HCT116 (cell line): ENCODE data around the gene EPC1. TPM values are rescaled to one million over a fixed set of nuclear protein-coding genes. Genes with fewer than 3 reads are reported as not detected.
"Not testable (repeated sequence)": the region's sequence is repeated elsewhere in the genome, so short reads cannot be mapped to it uniquely, and the experiment has no call there.

Source experiments
- ATAC-seq: fragments of 200-7000 bp; cut with Tn5 transposase; 2 replicates; pipeline ENCODE4 v1.9.1; 2020; ENCODE audit warnings: mild to moderate bottlenecking, moderate library complexity
- BruUV-seq: library from RNA; stranded (reverse); fragments of 400-500 nt; replicated peaks from 2 replicates; lab custom pipeline; 2021; lab: Mats Ljungman, UMichigan
- CTCF ChIA-PET: fragments of 300-600 bp; sonication (Branson Sonifier 250); formaldehyde crosslinking; loops from one replicate; lab custom pipeline; 2021; ENCODE audit warnings: antibody characterized with exemption; lab: Charles Lee
- POLR2A ChIA-PET: fragments of 300-600, 350-600 bp; sonication (Branson Sonifier 250); formaldehyde crosslinking; loops from one replicate; lab custom pipeline; 2021; ENCODE audit warnings: antibody characterized with exemption; lab: Charles Lee
- RAD21 ChIA-PET, 2 experiments: fragments of 300-600 bp; sonication (Branson Sonifier 250); formaldehyde crosslinking; loops; one replicate each; lab custom pipeline; 2023; ENCODE audit warnings: low total read pairs in 2 of 2; ENCODE audit not compliant: uncharacterized antibody in 2 of 2, unreplicated experiment in 2 of 2, low non-redundant PET in 1 of 2; lab: Charles Lee
- DNase-seq: peaks from one replicate; pipeline ENCODE4 v3.0.0-alpha.2; 2010; ENCODE audit warnings: low read depth, low spot score
- H2AFZ ChIP-seq: fragments of 200-600 bp; shearing (Covaris generic), sonication (generic); 2 replicates; pipeline ENCODE4 v1.6.1; 2017; ENCODE audit warnings: low read depth, mixed run types, mixed read lengths, antibody characterized with exemption, low read length; ENCODE audit not compliant: poor library complexity, severe bottlenecking
- H3K27ac ChIP-seq: 2 replicates; pipeline ENCODE4 v1.5.1; 2012; ENCODE audit warnings: low read depth, low read length
- H3K27me3 ChIP-seq: fragments of 200-600 bp; sonication (generic); 2 replicates; pipeline ENCODE4 v1.6.1; 2016; ENCODE audit warnings: mixed run types, low read length, mixed read lengths; ENCODE audit not compliant: insufficient read depth
- H3K36me3 ChIP-seq, 2 experiments: fragments of 200-500 bp in 1 of 2; fragments of 200-600 bp in 1 of 2; sonication (Bioruptor generic) in 1 of 2; sonication (generic) in 1 of 2; 2 replicates each; pipeline versions ENCODE4 v1.5.1 to v1.6.1; 2014 to 2016; ENCODE audit warnings: low read length in 2 of 2, inconsistent platforms in 1 of 2, mixed read lengths in 1 of 2, mixed run types in 1 of 2; ENCODE audit not compliant: insufficient read depth in 2 of 2, control insufficient read depth in 1 of 2
- H3K4me1 ChIP-seq, 2 experiments: fragments of 200-600 bp in 1 of 2; sonication (generic) in 1 of 2; 2 replicates each; pipeline versions ENCODE4 v1.5.1 to v1.6.1; 2012 to 2017; ENCODE audit warnings: low read length in 2 of 2, inconsistent platforms in 1 of 2, mild to moderate bottlenecking in 1 of 2, mixed read lengths in 1 of 2, mixed run types in 1 of 2, moderate library complexity in 1 of 2; ENCODE audit not compliant: insufficient read depth in 2 of 2, control insufficient read depth in 1 of 2
- H3K4me2 ChIP-seq: fragments of 200-600 bp; sonication (generic); 2 replicates; pipeline ENCODE4 v1.6.1; 2017; ENCODE audit warnings: mixed run types, low read length, mixed read lengths
- H3K4me3 ChIP-seq, 2 experiments: fragments of 200-600 bp in 1 of 2; sonication (generic) in 1 of 2; replicated peaks in 1 of 2; 2 replicates each; pipeline ENCODE4 v1.5.1; 2011 to 2016; ENCODE audit warnings: low read length in 2 of 2, control low read depth in 1 of 2, low read depth in 1 of 2, mild to moderate bottlenecking in 1 of 2, mixed read lengths in 1 of 2, mixed run types in 1 of 2
- H3K79me2 ChIP-seq: fragments of 200-600 bp; sonication (generic); 2 replicates; pipeline ENCODE4 v1.6.1; 2017; ENCODE audit warnings: mild to moderate bottlenecking, mixed run types, low read length, moderate library complexity, mixed read lengths; ENCODE audit not compliant: insufficient read depth
- H3K9ac ChIP-seq: fragments of 200-600 bp; sonication (generic); 2 replicates; pipeline ENCODE4 v1.6.1; 2016; ENCODE audit warnings: low read length, mixed read lengths
- H3K9me2 ChIP-seq: fragments of 200-600 bp; sonication (generic), shearing (Covaris generic); 2 replicates; pipeline ENCODE4 v1.6.1; 2017; ENCODE audit warnings: mixed run types, mild to moderate bottlenecking, moderate library complexity; ENCODE audit not compliant: insufficient read depth
- H3K9me3 ChIP-seq, 2 experiments: fragments of 200-500 bp in 1 of 2; fragments of 200-600 bp in 1 of 2; sonication (Bioruptor generic) in 1 of 2; sonication (generic) in 1 of 2; 2 replicates each; pipeline ENCODE4 v1.6.1; 2014 to 2017; ENCODE audit warnings: low read length in 2 of 2, mixed read lengths in 2 of 2, inconsistent platforms in 1 of 2, low read depth in 1 of 2, mild to moderate bottlenecking in 1 of 2, mixed run types in 1 of 2, moderate library complexity in 1 of 2; ENCODE audit not compliant: control insufficient read depth in 1 of 2, insufficient read depth in 1 of 2
- H4K20me1 ChIP-seq: fragments of 200-600 bp; sonication (generic), shearing (Covaris generic); 2 replicates; pipeline ENCODE4 v1.6.1; 2017; ENCODE audit warnings: mixed run types, mild to moderate bottlenecking, moderate library complexity; ENCODE audit not compliant: insufficient read depth
- EZH2phosphoT487 ChIP-seq: fragments of 200-600 bp; IDR thresholded peaks from 2 replicates; pipeline ENCODE4 v1.6.1; 2018; ENCODE audit warnings: antibody characterized with exemption, borderline replicate concordance
- POLR2AphosphoS5 ChIP-seq: IDR thresholded peaks from 2 replicates; pipeline ENCODE4 v1.6.1; 2011; ENCODE audit warnings: mild to moderate bottlenecking, low read depth, low read length, moderate library complexity
- intact Hi-C: fragments of 100-400 bp; cut with micrococcal nuclease; formaldehyde crosslinking; loops from 2 replicates; pipeline ENCODE4 v1.10.0; 2022
- total RNA-seq: library from RNA; stranded (reverse); gene quantifications from one replicate; pipeline ENCODE4 v1.2.1, GENCODE V29; 2021; ENCODE audit not compliant: unreplicated experiment

The EPC1 gene
- total RNA-seq, 1 experiment from 2014 or later: 20.1 TPM

- TF ChIP-seq POLR2AphosphoS5: peak; percentile 91
- TF ChIP-seq, all 23 proteins: peak for 8
Measured at GRCh38 chr10:32346551-32347362, at the start of gene EPC1 (continued).

DNA sequence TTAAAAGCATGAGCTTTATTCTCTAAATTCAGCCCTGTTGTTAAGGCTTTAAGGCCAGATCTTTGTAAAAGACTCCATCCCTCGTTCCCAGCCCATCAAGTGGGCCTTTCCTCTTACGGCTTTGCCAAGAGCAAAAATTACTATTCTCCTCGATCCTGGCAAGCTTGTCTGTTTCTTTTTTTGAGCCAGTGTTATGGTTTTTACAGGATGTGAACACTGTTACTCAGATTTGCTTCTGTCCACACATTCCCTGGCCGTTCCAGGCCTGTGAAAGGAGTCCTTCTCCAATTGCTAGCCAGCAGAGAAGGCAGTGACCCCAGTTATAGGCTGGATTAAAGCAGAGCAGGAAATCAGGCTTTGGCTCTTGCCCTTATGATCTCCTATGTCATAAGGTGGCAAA lies 47.0 kb upstream of the EPC1 start:
- POLR2A ChIA-PET: no interaction called here
- CTCF ChIA-PET: no interaction called here

DNA sequence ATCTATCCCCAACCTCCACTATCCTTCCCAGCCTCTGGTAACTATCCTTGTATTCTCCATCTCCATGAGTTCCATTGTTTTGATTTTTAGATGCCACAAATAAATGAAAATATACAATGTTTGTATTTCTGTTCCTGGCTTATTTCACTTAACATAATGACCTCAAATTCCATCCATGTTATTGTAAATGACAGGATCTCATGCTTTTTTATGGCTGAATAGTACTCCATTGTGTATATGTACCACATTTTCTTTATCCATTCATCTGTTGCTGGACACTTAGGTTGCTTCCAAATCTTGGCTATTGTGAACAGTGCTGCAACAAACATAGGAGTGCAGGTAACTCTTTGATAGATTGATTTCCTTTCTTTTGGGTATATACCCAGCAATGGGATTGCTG lies 45.3 kb upstream of the EPC1 start:
- H3K4me1 ChIP-seq, BruUV-seq, DNase-seq, H3K9me3 ChIP-seq, H3K4me2 ChIP-seq, CTCF ChIA-PET, RAD21 ChIA-PET, H3K9me2 ChIP-seq, H3K9ac ChIP-seq, H3K36me3 ChIP-seq, POLR2A ChIA-PET, H3K79me2 ChIP-seq, H3K27me3 ChIP-seq, H3K4me3 ChIP-seq, ATAC-seq, H3K27ac ChIP-seq, intact Hi-C loops, H4K20me1 ChIP-seq: not testable (repeated sequence)
- peak overlapping the region; percentile 35 for H2AFZ ChIP-seq

More for the DNA sequence above, 47.0 kb upstream of the EPC1 start:
- H2AFZ ChIP-seq: no peak overlapping the region
- no peaks in the 10 kb centered on the region for H3K36me3 ChIP-seq
- no peaks in the 10 kb centered on the region for H4K20me1 ChIP-seq
- no peaks in the 10 kb centered on the region for H3K9me3 ChIP-seq
- H3K4me1 ChIP-seq: no peaks in the 10 kb centered on the region; a peak in 1 of 4 replicates
- H3K9ac ChIP-seq: no peak overlapping the region
- no peak overlapping the region for H3K4me3 ChIP-seq
- no peaks in the 10 kb centered on the region for H3K79me2 ChIP-seq
- intact Hi-C loops: no loop called here
- H3K9me2 ChIP-seq: no peaks in the 10 kb centered on the region
- TF ChIP-seq EZH2phosphoT487: no peak
- RAD21 ChIA-PET: no interaction called here
- no peaks in the 10 kb centered on the region for H3K27me3 ChIP-seq
- no peak overlapping the region for H3K4me2 ChIP-seq
- DNase-seq (no peak), ATAC-seq (no peak)
- BruUV-seq: no TSS peak
- no peak overlapping the region for H3K27ac ChIP-seq
